ENCODE measurements around the gene MYT1. TPM values are rescaled to one million over a fixed set of nuclear protein-coding genes. Genes with fewer than 3 reads are reported as not detected.

The MYT1 gene
- total and polyA plus RNA-seq, 9 of the 15 experiments (the other 6 are each of a cell fraction or from before 2014, with no cell fraction given) = 0.02 to 0.12 (median 0.06) TPM; not detected in 4

DNA sequence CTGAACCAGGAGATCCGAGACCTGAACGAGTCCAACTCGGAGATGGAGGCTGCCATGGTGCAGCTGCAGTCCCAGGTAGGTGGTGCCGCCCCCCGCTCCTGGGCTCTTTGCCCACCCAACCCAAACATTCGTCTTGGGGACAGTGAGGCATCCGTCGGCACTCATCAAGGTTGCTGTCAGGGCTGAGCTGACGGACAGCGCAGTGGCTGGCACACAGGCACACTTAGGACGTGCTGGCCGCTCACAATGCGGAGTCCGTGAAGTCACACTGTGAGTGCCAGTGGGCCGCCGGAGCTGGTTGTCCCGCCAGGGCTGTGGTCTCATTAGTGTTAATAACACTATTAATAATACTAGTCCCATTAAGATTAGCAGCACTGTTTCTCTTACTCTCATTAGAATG, 73.1 kb downstream of the MYT1 start (continued):
- TF ChIP-seq, protein P1, sequence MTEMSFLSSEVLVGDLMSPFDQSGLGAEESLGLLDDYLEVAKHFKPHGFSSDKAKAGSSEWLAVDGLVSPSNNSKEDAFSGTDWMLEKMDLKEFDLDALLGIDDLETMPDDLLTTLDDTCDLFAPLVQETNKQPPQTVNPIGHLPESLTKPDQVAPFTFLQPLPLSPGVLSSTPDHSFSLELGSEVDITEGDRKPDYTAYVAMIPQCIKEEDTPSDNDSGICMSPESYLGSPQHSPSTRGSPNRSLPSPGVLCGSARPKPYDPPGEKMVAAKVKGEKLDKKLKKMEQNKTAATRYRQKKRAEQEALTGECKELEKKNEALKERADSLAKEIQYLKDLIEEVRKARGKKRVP (CRISPR knock-in tag; IDR thresholded peaks at IDR 0.05) = no peak
- TF ChIP-seq ZNF445 (CRISPR knock-in tag; IDR thresholded peaks at IDR 0.05; ENCODE audit: low read depth) = no peak
- TF ChIP-seq, protein P2, sequence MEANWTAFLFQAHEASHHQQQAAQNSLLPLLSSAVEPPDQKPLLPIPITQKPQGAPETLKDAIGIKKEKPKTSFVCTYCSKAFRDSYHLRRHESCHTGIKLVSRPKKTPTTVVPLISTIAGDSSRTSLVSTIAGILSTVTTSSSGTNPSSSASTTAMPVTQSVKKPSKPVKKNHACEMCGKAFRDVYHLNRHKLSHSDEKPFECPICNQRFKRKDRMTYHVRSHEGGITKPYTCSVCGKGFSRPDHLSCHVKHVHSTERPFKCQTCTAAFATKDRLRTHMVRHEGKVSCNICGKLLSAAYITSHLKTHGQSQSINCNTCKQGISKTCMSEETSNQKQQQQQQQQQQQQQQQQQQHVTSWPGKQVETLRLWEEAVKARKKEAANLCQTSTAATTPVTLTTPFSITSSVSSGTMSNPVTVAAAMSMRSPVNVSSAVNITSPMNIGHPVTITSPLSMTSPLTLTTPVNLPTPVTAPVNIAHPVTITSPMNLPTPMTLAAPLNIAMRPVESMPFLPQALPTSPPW (CRISPR knock-in tag; IDR thresholded peaks at IDR 0.05) = no peak
- TF ChIP-seq MAFF (IDR thresholded peaks at IDR 0.05; ENCODE audit: low read length) = no peak
- TF ChIP-seq, protein P3, sequence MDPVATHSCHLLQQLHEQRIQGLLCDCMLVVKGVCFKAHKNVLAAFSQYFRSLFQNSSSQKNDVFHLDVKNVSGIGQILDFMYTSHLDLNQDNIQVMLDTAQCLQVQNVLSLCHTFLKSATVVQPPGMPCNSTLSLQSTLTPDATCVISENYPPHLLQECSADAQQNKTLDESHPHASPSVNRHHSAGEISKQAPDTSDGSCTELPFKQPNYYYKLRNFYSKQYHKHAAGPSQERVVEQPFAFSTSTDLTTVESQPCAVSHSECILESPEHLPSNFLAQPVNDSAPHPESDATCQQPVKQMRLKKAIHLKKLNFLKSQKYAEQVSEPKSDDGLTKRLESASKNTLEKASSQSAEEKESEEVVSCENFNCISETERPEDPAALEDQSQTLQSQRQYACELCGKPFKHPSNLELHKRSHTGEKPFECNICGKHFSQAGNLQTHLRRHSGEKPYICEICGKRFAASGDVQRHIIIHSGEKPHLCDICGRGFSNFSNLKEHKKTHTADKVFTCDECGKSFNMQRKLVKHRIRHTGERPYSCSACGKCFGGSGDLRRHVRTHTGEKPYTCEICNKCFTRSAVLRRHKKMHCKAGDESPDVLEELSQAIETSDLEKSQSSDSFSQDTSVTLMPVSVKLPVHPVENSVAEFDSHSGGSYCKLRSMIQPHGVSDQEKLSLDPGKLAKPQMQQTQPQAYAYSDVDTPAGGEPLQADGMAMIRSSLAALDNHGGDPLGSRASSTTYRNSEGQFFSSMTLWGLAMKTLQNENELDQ (CRISPR knock-in tag; IDR thresholded peaks at IDR 0.05; ENCODE audit: borderline replicate concordance) = no peak
- TF ChIP-seq, protein P4, sequence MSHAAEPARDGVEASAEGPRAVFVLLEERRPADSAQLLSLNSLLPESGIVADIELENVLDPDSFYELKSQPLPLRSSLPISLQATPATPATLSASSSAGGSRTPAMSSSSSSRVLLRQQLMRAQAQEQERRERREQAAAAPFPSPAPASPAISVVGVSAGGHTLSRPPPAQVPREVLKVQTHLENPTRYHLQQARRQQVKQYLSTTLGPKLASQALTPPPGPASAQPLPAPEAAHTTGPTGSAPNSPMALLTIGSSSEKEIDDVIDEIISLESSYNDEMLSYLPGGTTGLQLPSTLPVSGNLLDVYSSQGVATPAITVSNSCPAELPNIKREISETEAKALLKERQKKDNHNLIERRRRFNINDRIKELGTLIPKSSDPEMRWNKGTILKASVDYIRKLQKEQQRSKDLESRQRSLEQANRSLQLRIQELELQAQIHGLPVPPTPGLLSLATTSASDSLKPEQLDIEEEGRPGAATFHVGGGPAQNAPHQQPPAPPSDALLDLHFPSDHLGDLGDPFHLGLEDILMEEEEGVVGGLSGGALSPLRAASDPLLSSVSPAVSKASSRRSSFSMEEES (CRISPR knock-in tag; IDR thresholded peaks at IDR 0.05) = no peak
